NCI-H1417 (cell line): ENCODE data around the gene MYCL.

Experiments
- DNase-seq, 3 experiments: peaks; one replicate each; lab custom pipeline; 2025; lab: John Stamatoyannopoulos, UW

MYCL gene, protein sequence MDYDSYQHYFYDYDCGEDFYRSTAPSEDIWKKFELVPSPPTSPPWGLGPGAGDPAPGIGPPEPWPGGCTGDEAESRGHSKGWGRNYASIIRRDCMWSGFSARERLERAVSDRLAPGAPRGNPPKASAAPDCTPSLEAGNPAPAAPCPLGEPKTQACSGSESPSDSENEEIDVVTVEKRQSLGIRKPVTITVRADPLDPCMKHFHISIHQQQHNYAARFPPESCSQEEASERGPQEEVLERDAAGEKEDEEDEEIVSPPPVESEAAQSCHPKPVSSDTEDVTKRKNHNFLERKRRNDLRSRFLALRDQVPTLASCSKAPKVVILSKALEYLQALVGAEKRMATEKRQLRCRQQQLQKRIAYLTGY

DNA sequence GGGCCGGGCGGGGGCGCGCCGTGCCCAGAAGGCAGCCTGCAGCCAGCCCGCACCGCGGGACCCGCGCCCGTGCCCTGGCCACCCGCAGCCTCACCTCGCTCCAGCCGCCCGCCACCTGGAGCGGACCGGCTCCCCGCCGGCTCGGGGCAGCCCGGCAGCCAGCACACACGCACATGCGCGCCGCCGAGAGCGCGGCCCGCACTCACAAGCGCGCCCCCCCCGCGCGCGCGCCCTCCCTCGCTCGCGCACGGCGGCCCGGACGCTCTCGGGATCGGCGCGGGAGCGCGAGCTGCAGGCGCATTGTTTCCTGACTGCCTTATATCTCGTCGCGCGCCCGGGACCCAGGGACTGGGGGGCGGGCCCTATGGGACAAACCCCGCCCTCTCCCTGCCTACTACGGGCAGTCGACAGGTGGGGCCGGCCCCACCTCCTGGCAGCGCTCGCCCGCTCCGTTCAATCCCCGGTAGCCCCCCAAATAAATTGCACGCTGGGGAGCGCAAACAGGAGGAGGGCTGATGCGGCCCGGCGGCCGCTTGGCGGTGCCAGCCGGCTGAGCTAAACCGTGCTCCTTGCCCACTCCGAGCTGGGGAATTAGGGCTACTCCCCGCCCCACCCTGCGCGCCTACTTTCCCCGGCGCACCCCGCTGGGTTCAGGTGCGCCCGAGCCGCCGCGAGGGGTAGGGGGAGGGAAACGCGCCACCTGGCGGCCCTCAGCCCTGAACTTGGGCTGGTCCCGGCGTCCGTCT lies at the start of gene MYCL:
Gene MYCL (minus strand): TSS at position 204 of the 746 bp plus-strand sequence. CDS start 483 bp downstream, outside the sequence.
- peak; percentile 85 to 94 (median 89) for DNase-seq

DNA sequence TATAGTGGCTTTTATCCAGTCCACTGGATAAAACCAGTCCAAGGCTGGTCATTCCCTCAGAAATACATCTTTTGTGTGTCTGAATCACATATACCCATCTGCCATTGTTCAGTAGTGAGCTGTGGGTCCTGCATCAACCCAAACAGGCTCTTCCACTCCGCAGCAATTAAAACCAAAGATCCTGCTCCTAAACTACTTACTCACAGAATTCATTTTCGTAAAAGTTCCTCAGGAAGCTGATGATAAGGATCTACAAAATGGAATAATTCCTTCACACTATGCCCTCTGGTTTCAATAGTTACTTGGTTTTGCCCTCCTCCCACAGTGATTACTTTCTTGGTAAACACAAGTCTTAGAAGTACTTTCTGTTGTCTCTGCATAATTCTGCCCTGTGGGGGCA lies 48.2 kb upstream of the MYCL start:
- no peak for DNase-seq

DNA sequence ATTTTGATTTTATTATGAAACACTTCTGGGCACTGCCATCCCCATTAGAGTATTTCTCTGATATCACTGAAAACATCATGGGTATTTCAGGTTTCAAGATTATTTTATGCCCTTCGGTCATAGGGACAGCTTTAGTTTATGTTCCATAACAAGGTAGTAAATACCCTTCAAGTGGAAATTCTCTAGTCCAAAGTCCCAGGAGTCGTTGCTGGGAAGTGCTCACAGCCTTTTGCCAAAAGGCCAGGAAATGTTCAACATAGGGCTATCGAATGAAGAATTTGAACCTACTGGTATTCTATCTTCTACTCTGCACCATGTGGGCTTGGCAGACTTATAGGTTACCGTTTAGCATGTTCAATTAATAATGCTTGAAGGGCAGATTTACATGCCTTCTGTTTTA lies 45.5 kb upstream of the MYCL start:
- no peak for DNase-seq

DNA sequence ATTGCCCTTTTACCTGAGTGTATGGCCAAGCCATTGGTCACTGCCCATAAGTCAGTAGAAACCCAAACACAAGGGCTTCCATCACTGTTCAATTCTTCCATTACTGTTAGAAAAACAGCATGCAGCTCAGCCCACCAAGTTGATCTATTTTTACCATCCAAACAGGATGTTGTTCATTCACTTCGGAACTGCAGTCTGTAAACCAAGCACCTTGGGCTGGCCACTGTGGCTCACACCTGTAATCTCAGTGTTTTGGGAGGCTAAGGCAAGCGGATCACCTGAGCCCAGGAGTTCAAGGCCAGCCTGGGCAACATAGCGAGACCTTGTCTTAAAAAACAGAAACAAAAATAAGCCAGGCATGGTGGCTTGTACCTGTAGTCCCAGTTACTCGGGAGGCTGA lies 44.5 kb upstream of the MYCL start:
- DNase-seq: no peak

DNA sequence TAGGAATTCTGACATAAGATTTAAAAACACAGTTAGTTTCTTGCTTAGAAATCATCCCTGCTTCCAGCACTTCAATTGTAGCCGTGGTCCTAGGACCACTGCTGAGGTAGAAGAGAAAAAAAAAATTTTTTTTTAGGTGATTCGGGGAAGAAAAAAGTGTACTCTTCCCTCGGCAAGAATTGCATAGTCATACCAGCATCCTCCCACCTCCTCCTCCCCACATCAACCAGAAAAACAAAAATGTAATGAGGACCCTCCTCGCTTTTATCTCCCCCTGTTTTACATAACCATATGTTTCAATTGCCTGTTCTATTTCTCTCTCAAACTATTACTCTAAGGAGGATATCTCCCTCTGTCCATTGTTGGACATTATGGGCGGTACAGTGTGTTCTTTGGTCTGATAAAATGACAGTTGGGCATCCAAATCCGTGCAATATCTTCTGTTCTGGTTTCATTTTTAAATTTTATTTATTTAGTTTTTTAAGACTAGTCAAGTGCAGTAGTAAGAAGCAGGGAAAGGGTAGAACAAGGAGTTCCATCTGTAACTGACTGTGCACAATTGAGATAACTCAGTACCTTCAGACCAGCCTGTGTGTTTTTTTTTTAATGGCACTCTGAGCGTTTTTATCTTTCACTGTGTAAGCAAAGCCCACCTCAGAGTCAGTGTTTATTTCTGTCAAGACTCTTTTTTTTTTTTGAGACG lies 42.8 kb upstream of the MYCL start:
- DNase-seq: no peak

DNA sequence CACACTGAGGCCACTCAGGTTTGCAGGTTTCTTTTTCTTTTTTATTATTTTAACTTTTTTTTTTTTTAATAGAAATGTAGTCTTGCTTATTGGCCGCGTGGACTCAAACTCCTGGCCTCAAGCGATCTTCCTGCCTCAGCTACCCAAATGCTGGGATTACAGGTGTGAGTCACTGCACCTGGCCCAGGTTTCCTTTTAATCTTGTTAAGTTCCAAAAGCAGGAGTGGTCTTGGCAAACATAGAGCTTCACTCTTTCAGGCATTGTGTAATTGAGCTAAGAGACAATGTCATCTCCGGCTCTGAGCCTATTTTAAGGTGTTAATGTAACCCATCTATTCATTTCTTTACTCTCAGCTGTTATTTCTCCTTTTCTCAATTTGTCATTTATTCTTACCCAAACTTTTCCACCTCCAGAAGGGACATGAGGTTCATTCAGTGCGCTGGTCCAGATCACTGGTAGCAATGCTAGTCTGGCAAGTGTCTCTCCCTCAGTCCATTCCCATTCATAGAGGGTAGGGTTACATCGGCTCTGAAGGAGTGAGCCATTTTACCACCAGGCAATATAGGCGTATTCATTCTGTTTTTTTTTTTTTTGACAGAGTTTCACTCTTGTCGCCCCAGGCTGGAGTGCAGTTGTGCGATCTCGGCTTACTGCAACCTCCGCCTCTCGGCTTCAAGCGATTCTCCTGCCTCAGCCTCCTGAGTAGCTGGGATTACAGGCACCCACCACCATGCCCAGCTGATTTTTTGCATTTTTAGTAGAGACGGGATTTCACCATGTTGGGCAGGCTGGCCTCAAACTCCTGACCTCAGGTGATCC lies 42.0 kb upstream of the MYCL start:
- DNase-seq: peak in 1 of 3 experiments; percentile 14

DNA sequence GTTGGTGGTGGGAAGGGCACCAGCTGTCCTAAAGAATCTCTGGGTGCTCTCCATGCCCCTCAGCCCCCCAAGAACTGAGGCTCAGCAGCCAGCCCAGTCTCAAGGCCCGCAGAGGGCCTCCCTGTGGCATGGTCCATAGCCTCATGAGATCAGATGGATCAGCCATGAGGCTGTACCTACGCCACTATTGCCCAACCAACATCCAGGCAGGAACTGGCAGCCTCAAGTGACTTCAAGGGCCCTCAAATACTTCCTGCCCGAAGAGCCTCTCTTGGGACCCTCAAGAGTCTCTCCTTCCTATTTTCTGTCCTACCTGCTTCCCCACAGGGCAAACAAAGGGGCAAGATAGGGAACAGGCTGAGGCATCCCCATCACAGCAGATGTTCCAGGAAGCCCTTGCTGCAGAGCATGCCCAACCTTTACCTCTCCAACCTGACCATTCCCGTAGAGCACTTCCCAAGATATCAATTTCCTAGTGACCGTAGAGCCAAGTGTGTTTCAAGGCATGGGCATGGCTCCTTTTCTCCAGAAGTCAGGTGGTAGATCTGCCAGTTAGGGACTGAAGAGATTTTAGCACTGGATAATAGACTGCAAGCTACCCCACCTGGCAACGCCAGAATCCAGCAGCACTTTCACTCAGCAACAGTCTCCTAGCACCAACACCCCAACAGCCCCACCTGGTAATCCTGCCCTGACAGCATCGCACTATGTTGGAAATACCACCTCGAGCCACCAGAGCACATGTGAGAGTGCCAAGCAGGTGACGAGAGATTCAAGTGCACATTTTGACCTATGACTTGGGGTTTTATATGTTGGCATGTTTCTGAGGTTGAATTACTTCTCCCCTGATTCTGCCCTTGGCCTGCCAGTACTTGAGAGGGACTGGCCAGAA lies 39.5 kb upstream of the MYCL start:
- DNase-seq: peak in 1 of 3 experiments; percentile 73

DNA sequence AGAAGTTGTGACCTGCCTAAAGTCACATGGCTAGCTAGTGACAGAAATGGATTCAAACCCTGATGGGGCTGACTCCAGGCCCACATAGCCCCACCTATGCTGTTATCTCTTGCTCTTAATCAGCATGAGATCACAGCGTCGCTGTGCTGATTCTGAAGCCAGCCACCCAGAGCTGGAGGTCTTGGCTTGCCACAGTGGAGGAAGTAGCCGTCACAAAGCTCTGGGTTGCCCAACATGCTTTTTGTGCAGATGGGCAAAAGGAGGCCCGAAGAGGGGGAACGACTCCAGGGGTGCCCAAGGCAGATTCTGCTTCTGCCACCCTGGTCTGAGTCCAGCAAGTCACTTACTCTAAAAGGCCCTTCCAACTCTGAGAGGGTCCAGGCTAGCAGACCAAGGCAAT lies 38.5 kb upstream of the MYCL start:
- DNase-seq: no peak

DNA sequence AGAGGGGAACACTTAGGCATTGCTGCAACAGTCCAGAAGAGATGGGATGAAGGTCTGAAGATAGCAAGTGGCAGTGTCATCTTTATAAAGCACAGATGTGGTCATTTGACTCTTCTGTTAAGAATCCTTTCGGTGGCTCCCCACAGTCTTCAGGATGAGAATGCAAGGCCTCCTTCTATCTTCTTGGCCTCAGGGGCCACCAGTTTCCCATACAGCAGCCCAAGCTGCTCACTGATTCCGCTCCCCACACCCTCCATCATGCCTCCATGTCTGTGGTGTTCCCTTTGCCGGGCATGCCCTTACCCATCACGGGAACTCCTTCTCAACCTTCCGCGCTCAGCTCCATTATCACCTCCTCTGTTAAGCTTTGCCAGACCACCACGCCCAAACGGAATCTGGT lies 37.1 kb upstream of the MYCL start:
- DNase-seq: no peak

DNA sequence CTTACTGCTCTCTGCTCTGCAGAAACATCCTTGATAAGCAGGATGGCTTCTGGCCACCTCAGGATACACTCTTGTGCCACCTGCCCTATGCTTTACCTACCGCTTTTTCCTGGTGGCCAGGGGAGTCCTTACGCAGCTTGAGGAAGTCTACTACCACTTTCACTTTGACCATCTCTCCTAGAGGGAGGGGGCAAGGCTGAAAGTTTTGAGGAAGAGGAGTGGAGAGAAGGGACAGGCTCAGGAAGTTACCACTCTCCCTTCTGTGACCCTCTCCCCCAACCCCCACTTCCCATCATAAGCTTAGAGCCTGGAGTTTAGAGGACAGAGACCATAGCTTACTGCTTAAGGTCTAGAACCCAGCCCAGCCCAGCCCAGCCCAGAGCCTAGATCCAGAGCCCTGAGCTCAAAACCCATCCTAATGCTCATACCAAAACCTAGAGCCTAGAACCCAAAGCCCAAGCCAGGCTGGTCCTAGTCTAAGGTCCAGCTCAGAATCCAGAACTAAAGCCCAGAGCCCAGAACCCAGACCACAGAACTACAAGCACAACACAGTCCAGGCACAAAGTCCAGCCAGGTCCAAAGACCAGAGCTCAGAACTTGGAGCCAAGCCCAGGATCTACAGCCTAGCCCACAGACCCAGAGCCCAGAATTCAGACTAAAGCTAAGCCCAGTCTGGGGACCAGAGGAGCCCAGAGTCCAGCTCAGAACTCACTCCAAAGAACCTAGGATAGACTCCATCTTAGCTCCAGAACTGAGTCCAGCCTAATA lies 35.2 kb upstream of the MYCL start:
- DNase-seq: no peak

DNA sequence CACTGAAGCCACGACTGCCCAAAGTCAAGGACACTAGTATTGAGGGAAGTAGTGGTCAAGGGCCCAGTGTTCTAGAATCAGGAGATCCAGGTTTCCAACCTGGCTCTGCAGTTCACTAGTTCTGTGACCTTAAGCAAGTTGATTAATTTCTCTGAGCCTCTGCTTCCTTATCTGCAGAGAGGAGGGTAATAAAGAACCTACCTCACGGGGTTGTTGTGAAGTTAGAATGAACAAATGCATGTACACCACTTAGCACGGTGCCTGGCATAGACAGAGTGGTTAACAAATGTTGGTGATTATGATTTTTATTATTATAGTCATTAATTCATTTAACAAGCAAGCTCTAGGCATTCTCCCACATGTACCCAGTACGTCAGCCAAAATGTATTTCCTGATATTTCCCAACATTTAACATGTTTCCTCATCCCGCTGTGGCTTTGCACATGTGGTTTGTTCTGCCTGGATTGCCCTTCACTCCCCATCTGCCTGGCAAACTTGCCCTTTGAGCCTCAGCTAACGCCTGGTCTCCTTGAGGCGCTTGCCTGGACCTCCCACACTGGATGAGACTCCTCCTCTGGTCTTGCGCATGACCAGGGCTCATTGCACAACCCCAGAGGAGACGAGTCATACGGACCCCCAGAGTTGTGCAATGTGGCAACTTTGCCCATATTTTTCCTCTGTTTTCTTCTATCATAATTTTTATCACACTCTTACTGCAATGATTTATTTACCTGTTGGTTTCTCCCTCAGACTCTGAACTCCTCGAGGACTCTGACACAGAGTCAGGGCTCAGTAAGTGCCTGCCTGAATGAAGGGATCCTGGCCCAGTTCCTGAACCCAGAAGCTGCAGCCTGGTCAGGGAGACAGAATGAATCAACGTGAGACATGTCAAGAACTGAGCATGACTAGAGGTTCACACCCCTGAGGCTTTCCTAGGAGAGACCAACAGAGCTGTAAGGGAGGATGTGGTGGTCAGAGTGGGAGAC lies 32.5 kb upstream of the MYCL start:
- DNase-seq: no peak

DNA sequence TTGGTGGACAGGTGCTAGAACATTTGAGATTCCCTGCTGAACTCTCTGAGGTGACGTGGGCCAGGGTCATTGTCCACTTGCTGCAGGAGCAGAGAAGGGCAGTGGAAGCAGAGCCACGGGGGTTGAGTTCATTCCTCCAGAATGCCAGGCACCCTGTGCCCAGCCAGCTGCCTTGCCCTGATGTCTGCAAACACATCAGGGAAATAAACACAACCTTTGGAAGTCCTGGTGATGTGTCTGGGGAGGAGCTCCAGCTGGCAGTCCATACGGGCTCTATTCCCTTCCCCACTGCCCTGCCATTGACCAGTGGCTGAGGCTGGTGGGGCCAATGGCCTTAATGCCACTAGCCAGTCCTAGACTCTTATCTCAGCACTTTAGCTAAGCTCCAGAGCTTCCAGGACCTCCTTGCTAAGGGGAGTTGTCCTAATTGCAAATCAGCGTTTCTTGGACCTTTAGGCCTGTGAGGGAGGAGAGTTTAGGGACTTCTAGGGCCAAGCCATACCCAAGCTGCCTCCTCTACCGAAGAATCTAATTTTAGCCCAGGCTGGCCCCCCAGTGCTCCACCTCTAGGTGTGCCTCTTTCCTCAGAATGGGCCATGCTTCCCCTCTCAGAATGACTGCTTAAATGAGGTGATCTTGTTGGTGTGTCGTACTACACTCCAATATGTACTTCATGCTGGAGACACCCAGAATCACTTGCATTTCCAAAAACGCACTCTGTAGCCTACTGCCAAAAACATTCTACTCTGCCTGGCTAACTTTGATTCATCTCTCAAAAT lies 27.3 kb upstream of the MYCL start:
- DNase-seq: no peak

DNA sequence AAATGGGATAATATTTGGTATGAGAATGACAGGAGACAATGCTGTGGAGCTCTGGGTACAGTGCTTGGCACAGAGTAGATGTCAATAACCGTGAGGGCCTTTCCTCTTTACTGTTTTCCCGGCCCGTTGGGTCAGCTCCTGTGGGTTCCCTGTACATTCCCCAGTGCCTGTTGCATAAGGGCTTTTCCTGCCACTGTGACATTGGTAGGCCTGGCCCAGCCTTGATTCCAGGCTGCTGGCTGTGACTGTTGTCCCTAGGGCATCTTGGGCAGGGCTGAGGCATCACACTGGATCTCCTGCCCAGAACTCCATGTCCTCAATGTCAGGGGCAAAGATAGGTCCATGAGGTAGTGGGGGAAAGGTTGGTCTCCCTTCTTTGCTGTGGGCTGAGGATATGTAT lies 25.8 kb upstream of the MYCL start:
- DNase-seq: no peak

DNA sequence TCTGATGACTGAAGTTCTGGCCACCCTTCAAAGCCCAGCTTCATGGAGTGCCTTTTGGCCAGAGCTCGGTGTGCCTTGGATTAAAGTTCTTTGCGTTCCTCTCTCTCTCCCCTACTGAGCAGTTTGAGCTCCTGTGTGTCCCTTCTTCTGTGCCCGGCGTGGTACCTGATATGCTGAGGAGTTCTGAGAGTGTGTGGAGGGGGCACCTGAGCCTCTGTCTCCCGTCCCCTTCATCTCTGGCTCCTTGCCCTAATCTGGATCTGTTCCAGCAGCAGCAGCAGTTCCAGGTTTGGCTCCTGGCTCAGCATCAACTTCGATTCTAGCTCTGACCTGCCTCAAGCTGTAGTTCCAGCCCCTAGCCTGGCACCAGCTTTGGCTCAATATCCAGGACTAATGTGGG lies 25.1 kb upstream of the MYCL start:
- DNase-seq: no peak

DNA sequence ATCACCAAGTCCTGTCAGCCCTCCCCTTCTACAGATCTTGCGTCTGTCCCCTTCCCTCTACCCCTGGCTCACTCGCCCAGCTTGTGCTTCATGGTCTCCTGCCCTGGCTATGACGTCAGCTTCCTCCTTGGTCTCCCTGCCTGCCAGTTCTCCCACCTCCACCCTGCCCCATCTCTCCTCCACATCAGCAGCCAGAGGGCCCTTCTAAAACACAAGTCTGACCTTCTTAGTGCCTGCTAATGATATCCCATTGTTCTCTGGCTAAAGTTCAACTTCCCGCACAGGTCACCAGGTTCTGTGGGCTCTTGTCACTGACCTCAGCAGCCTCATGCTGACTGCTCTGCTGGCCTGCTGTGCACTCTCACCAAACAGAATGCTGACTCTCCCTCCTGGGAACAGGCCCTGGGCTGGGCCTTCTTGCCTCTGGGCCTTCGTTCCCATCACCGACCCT lies 24.7 kb upstream of the MYCL start:
- no peak for DNase-seq

DNA sequence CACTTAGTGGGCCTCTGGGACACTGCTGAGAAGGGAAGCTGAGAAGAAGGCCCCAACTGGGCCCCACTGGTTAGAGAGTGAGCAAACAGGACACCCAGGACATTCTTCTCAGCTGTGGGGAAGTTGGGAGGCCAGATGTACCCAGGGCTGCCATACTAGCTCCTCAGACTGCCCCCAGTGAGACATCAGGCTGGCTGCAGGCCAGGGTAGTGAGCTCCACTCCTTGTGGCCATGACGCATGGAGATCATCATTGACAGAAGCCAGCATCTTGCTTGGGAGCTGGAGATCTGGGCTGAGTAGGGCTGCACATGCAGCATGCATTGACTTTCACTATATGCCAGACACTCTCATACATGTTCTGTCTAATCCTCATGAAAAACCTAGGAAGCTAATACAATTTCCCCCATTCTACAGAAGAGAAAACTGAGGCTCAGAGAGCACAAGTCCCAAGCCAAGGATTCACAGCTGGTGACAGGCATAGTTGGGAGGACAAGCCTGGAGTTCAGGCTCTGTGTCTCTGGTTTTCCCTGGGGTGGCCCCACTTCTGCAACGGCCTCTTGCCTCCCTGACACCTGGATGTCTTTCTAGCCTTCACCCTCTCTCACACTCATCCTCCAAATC lies 24.1 kb upstream of the MYCL start:
- DNase-seq: no peak

DNA sequence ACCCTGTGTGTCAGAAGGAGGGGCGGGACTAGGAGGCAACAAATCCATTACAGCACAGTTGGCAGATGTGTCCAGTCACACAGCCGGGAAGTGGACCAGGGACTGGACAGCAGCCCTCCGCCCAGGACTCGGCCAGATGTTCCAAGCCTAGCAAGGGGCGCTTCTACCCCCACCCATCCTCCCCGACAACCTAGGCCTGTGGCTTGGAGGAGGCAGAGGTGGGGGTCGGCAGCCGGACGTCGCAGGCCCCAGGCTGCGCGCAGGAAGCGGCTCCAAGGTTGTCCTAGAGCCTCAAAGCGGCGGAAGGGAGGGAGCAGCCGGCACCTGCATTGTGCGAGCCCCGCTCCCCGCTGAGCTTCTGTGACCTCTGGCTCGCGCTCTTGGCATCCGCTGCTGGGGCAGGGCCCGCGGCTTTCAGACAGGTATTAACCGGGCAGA lies 20.6 kb upstream of the MYCL start:
- DNase-seq: no peak

DNA sequence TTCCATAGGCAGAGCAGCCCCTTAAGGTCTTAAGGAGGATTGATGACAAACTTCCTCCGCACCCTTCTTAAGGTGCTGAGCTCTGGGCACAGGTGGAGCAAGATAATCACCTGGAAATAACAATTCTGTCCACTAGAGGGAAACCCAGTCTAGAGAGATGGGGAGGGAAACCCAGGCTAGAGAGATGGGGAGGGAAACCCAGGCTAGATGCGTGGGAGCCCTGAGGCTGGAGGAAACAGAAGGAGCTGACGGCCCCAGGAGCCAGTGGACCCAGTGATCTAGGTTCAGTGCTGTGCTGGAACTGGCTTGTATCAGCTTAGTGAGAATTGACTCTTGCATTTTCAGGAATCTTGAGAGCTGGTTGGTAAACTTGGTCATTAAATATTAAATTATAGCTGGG lies 17.8 kb upstream of the MYCL start:
- DNase-seq: peak; percentile 44 to 88 (median 75)
